ENCODE data around the gene PTK6. TPM values are rescaled to one million over a fixed set of nuclear protein-coding genes. Genes with fewer than 3 reads are reported as not detected.

The PTK6 gene
- total RNA-seq, 4 donors from 2014 or later, result 0.38 to 0.68 (median 0.66) TPM; not detected in 1

GRCh38 chr20:63567386-63568169, 30.4 kb upstream of the PTK6 start:
- TF ChIP-seq CTCF (IDR thresholded peaks at IDR 0.05; ENCODE audit: low read depth), result no peak

- TF ChIP-seq CTCF (IDR thresholded peaks at IDR 0.05; ENCODE audit: low read depth), result no peak
These were observed 29.9 kb upstream of the PTK6 start for GRCh38 chr20:63567136-63567385.

- no peak for TF ChIP-seq CTCF (IDR thresholded peaks at IDR 0.05; ENCODE audit: low read depth)
These were observed 29.4 kb upstream of the PTK6 start for GRCh38 chr20:63566395-63567135.

GRCh38 chr20:63565699-63566335, 28.6 kb upstream of the PTK6 start:
- TF ChIP-seq CTCF (IDR thresholded peaks at IDR 0.05; ENCODE audit: low read depth), result no peak

GRCh38 chr20:63565021-63565698, 28.0 kb upstream of the PTK6 start:
- TF ChIP-seq CTCF (IDR thresholded peaks at IDR 0.05; ENCODE audit: low read depth), result no peak

GRCh38 chr20:63564036-63564810, 27.0 kb upstream of the PTK6 start:
- no peak for TF ChIP-seq CTCF (IDR thresholded peaks at IDR 0.05; ENCODE audit: low read depth)

Measured in subcutaneous adipose tissue (tissue), 4 donors.